A549 (cell line): ENCODE measurements around the gene NRXN3.

ENCODE experiments used
- EP300 ChIP-seq, 2 experiments: fragments of >200 bp; sonication (Bioruptor Twin); formaldehyde crosslinking; IDR thresholded peaks; 2 replicates in 1 of 2; 3 replicates in 1 of 2; pipeline ENCODE4 v1.6.1; 2016 to 2017
- ESRRA ChIP-seq: fragments of 150-350 bp; IDR thresholded peaks from 2 replicates; pipeline ENCODE4 v1.6.1; 2014; ENCODE audit warnings: mild to moderate bottlenecking, low read length, borderline replicate concordance
- JUN ChIP-seq, 2 experiments: fragments of >200 bp; sonication (Bioruptor Twin); formaldehyde crosslinking; IDR thresholded peaks; 2 replicates in 1 of 2; 3 replicates in 1 of 2; pipeline ENCODE4 v1.6.1; 2016 to 2017
- JUNB ChIP-seq: fragments of >200 bp; sonication (Bioruptor Twin); formaldehyde crosslinking; IDR thresholded peaks from 2 replicates; pipeline ENCODE4 v1.6.1; 2016
- POLR2A ChIP-seq: IDR thresholded peaks from 2 replicates; pipeline ENCODE4 v1.6.1; 2012; ENCODE audit warnings: mild to moderate bottlenecking, low read length
- RFX5 ChIP-seq: fragments of 450-650 bp; IDR thresholded peaks from 2 replicates; pipeline ENCODE4 v1.7.1; 2014; ENCODE audit warnings: antibody characterized with exemption, mild to moderate bottlenecking, moderate library complexity
- USF2 ChIP-seq: fragments of 450-650 bp; IDR thresholded peaks from 2 replicates; pipeline ENCODE4 v1.6.1; 2014; ENCODE audit warnings: antibody characterized with exemption
- TF ChIP-seq, protein P1 (sequence below): fragments of >200 bp; sonication (Bioruptor Twin); formaldehyde crosslinking; IDR thresholded peaks from 3 replicates; pipeline ENCODE4 v1.5.1; 2016

- TF ChIP-seq, protein P1, sequence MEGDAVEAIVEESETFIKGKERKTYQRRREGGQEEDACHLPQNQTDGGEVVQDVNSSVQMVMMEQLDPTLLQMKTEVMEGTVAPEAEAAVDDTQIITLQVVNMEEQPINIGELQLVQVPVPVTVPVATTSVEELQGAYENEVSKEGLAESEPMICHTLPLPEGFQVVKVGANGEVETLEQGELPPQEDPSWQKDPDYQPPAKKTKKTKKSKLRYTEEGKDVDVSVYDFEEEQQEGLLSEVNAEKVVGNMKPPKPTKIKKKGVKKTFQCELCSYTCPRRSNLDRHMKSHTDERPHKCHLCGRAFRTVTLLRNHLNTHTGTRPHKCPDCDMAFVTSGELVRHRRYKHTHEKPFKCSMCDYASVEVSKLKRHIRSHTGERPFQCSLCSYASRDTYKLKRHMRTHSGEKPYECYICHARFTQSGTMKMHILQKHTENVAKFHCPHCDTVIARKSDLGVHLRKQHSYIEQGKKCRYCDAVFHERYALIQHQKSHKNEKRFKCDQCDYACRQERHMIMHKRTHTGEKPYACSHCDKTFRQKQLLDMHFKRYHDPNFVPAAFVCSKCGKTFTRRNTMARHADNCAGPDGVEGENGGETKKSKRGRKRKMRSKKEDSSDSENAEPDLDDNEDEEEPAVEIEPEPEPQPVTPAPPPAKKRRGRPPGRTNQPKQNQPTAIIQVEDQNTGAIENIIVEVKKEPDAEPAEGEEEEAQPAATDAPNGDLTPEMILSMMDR = no peak
- no peak for TF ChIP-seq ESRRA
- TF ChIP-seq JUN (IDR thresholded peaks at IDR 0.05) = no peak
- TF ChIP-seq USF2 = no peak
- TF ChIP-seq EP300 (IDR thresholded peaks at IDR 0.05) = no peak
- TF ChIP-seq JUNB = no peak
- TF ChIP-seq POLR2A = no peak
- no peak for TF ChIP-seq RFX5
Measured at GRCh38 chr14:79904497-79904896, 1734.3 kb downstream of the NRXN3 start.
